ENCODE measurements around the gene SULT1C2. TPM values are rescaled to one million over a fixed set of nuclear protein-coding genes. Genes with fewer than 3 reads are reported as not detected.

The SULT1C2 gene
- total RNA-seq, 4 donors from 2014 or later = 1.3 to 55.3 (median 19.3) TPM

- no peak for DNase-seq
- H3K27ac ChIP-seq = no peak overlapping the region
- H3K36me3 ChIP-seq = no peaks in the 10 kb centered on the region
- no peaks in the 10 kb centered on the region for H3K9me3 ChIP-seq
- no peaks in the 10 kb centered on the region for H3K27me3 ChIP-seq
- TF ChIP-seq POLR2A (IDR thresholded peaks at IDR 0.05) (no peak), CTCF (IDR thresholded peaks at IDR 0.05) (no peak)
- no peak overlapping the region for H3K4me3 ChIP-seq
- H3K4me1 ChIP-seq = no peaks in the 10 kb centered on the region
Observed at GRCh38 chr2:108253106-108253505, 35.6 kb upstream of the SULT1C2 start.

- H3K27ac ChIP-seq = no peak overlapping the region
- H3K36me3 ChIP-seq = no peaks in the 10 kb centered on the region
- no peaks in the 10 kb centered on the region for H3K27me3 ChIP-seq
- no peaks in the 10 kb centered on the region for H3K9me3 ChIP-seq
- DNase-seq = no peak
- TF ChIP-seq CTCF (IDR thresholded peaks at IDR 0.05) (no peak), POLR2A (IDR thresholded peaks at IDR 0.05) (no peak)
- H3K4me3 ChIP-seq = no peak overlapping the region
- no peaks in the 10 kb centered on the region for H3K4me1 ChIP-seq
Observed at GRCh38 chr2:108257757-108258331, 30.9 kb upstream of the SULT1C2 start.

- no peak overlapping the region for H3K4me3 ChIP-seq
- peaks cover 0 to under 1% (median 0%) of the 10 kb centered on the region in 4 donors for H3K4me1 ChIP-seq
- no peak for TF ChIP-seq CTCF (IDR thresholded peaks at IDR 0.05)
- no peak for TF ChIP-seq POLR2A (IDR thresholded peaks at IDR 0.05)
- no peaks in the 10 kb centered on the region for H3K9me3 ChIP-seq
- no peak for DNase-seq
- no peak overlapping the region for H3K27ac ChIP-seq
- no peaks in the 10 kb centered on the region for H3K36me3 ChIP-seq
- H3K27me3 ChIP-seq = no peaks in the 10 kb centered on the region
Observed at GRCh38 chr2:108260773-108261172, 27.9 kb upstream of the SULT1C2 start.

GRCh38 chr2:108262036-108262435, 26.7 kb upstream of the SULT1C2 start:
- Histone ChIP-seq H3K27me3 (no peaks in the 10 kb centered on the region), H3K4me3 (no peak overlapping the region), H3K36me3 (no peaks in the 10 kb centered on the region), H3K27ac (no peak overlapping the region), H3K4me1 (peaks cover 0 to 8% (median 0%) of the 10 kb centered on the region in 4 donors), H3K9me3 (no peaks in the 10 kb centered on the region)
- TF ChIP-seq POLR2A (IDR thresholded peaks at IDR 0.05) = no peak
- TF ChIP-seq CTCF (IDR thresholded peaks at IDR 0.05) = no peak
- DNase-seq = no peak

- Histone ChIP-seq H3K27ac (no peak overlapping the region), H3K4me1 (peaks cover 0 to 14% (median 0%) of the 10 kb centered on the region in 4 donors), H3K4me3 (no peak overlapping the region), H3K36me3 (no peaks in the 10 kb centered on the region), H3K9me3 (no peaks in the 10 kb centered on the region), H3K27me3 (no peaks in the 10 kb centered on the region)
- DNase-seq = no peak
- TF ChIP-seq CTCF (IDR thresholded peaks at IDR 0.05) (no peak), POLR2A (IDR thresholded peaks at IDR 0.05) (no peak)
Observed at GRCh38 chr2:108263401-108263800, 25.3 kb upstream of the SULT1C2 start.

GRCh38 chr2:108266218-108266617, 22.5 kb upstream of the SULT1C2 start:
- TF ChIP-seq CTCF (IDR thresholded peaks at IDR 0.05) (no peak), POLR2A (IDR thresholded peaks at IDR 0.05) (no peak)
- Histone ChIP-seq H3K4me3 (no peak overlapping the region), H3K9me3 (no peaks in the 10 kb centered on the region), H3K27ac (peak overlapping the region in 1 of 4 donors; percentile 67), H3K27me3 (no peaks in the 10 kb centered on the region), H3K36me3 (no peaks in the 10 kb centered on the region), H3K4me1 (peaks cover 0 to 37% (median 3%) of the 10 kb centered on the region in 4 donors)
- DNase-seq = no peak

Data from Peyer's patch (tissue), 4 donors.